Breast epithelium (tissue), 4 donors: ENCODE data around the gene LMBR1. TPM values are rescaled to one million over a fixed set of nuclear protein-coding genes. Genes with fewer than 3 reads are reported as not detected.

Experiments
- DNase-seq, 2 donors: peaks; one replicate each; pipeline ENCODE4 v3.0.0-alpha.2; 2019; ENCODE audit warnings: low spot score in 2 of 2
- H3K27ac ChIP-seq, 2 donors: fragments of 200-600 bp; sonication (generic) in 1 of 2; one replicate each; pipeline ENCODE4 v1.5.1; 2016 to 2019; ENCODE audit warnings: mild to moderate bottlenecking in 1 of 2
- H3K27me3 ChIP-seq, 2 donors: fragments of 200-600 bp; sonication (generic) in 1 of 2; one replicate each; pipeline versions ENCODE4 v1.5.1 to v1.6.0; 2017 to 2019; ENCODE audit warnings: control low read depth in 1 of 2, mild to moderate bottlenecking in 1 of 2
- H3K36me3 ChIP-seq: fragments of 200-600 bp; one replicate; pipeline ENCODE4 v1.5.1; 2019
- H3K4me1 ChIP-seq, 2 donors: fragments of 200-600 bp; sonication (generic); one replicate each; pipeline ENCODE4 v1.5.1; 2016 to 2019; ENCODE audit warnings: control low read depth in 1 of 2
- H3K4me3 ChIP-seq, 3 donors: fragments of 200-600 bp; sonication (generic); 1 replicate in 2 of 3; 2 replicates in 1 of 3; pipeline ENCODE4 v1.5.1; 2016 to 2019; ENCODE audit warnings: mild to moderate bottlenecking in 3 of 3, moderate library complexity in 2 of 3
- H3K9me3 ChIP-seq, 2 donors: fragments of 200-600 bp; sonication (generic) in 1 of 2; one replicate each; pipeline ENCODE4 v1.5.1; 2016 to 2019; ENCODE audit warnings: control low read depth in 1 of 2
- CTCF ChIP-seq, 3 donors: fragments of 450-650 bp; IDR thresholded peaks; one replicate each; pipeline ENCODE4 v1.5.1; 2016 to 2017; ENCODE audit warnings: antibody characterized with exemption in 3 of 3, mild to moderate bottlenecking in 3 of 3, moderate library complexity in 3 of 3
- POLR2A ChIP-seq: fragments of 450-650 bp; IDR thresholded peaks from one replicate; pipeline ENCODE4 v1.6.1; 2016; ENCODE audit warnings: antibody characterized with exemption, mild to moderate bottlenecking, moderate library complexity
- POLR2AphosphoS5 ChIP-seq, 3 donors: sonication (generic); formaldehyde crosslinking; IDR thresholded peaks; one replicate each; pipeline ENCODE4 v1.6.1; 2017; ENCODE audit warnings: antibody characterized with exemption in 3 of 3
- intact Hi-C: fragments of 100-400 bp; cut with DNase I; formaldehyde crosslinking; loops from one replicate; pipeline ENCODE4 v1.15.1; 2023; ENCODE audit warnings: low total_unique reads
- total RNA-seq, 3 donors: library from RNA; depleted of rRNA; stranded (reverse); fragments of >200 nt; gene quantifications; one replicate each; pipeline ENCODE4 v1.1.0, GENCODE V29; 2016

Gene LMBR1
- total RNA-seq, 3 donors from 2014 or later, result 69.0 to 90.6 (median 88.8) TPM

GRCh38 chr7:156791241-156791640 lies 101.7 kb downstream of the LMBR1 start:
- intact Hi-C loops, result no loop called here
- H3K4me1 ChIP-seq, result no peaks in the 10 kb centered on the region
- TF ChIP-seq CTCF (IDR thresholded peaks at IDR 0.05) (no peak), POLR2AphosphoS5 (IDR thresholded peaks at IDR 0.05) (no peak), POLR2A (no peak)
- no peak for DNase-seq
- H3K9me3 ChIP-seq, result no peaks in the 10 kb centered on the region
- H3K4me3 ChIP-seq, result no peak overlapping the region
- no peaks in the 10 kb centered on the region for H3K36me3 ChIP-seq
- no peak overlapping the region for H3K27ac ChIP-seq
- H3K27me3 ChIP-seq, result no peaks in the 10 kb centered on the region

- Histone ChIP-seq H3K9me3 (no peaks in the 10 kb centered on the region), H3K36me3 (no peaks in the 10 kb centered on the region), H3K4me1 (no peaks in the 10 kb centered on the region), H3K27me3 (no peaks in the 10 kb centered on the region), H3K27ac (no peak overlapping the region), H3K4me3 (no peak overlapping the region)
- intact Hi-C loops, result no loop called here
- TF ChIP-seq POLR2AphosphoS5 (IDR thresholded peaks at IDR 0.05), result no peak
- TF ChIP-seq CTCF (IDR thresholded peaks at IDR 0.05), result no peak
- no peak for TF ChIP-seq POLR2A
- DNase-seq, result no peak
These were observed 102.7 kb downstream of the LMBR1 start for GRCh38 chr7:156790264-156790663.

GRCh38 chr7:156785998-156786543 lies 106.9 kb downstream of the LMBR1 start:
- no peaks in the 10 kb centered on the region for H3K36me3 ChIP-seq
- intact Hi-C loops, result no loop called here
- no peak overlapping the region for H3K27ac ChIP-seq
- no peak for TF ChIP-seq CTCF (IDR thresholded peaks at IDR 0.05)
- no peak for TF ChIP-seq POLR2AphosphoS5 (IDR thresholded peaks at IDR 0.05)
- TF ChIP-seq POLR2A, result no peak
- DNase-seq, result no peak
- no peaks in the 10 kb centered on the region for H3K27me3 ChIP-seq
- H3K4me1 ChIP-seq, result no peaks in the 10 kb centered on the region
- H3K9me3 ChIP-seq, result no peaks in the 10 kb centered on the region
- H3K4me3 ChIP-seq, result no peak overlapping the region

- Histone ChIP-seq H3K9me3 (no peaks in the 10 kb centered on the region), H3K27ac (no peak overlapping the region)
- no peak for TF ChIP-seq CTCF (IDR thresholded peaks at IDR 0.05)
- TF ChIP-seq POLR2A, result no peak
- no peak for TF ChIP-seq POLR2AphosphoS5 (IDR thresholded peaks at IDR 0.05)
These were observed 109.1 kb downstream of the LMBR1 start for GRCh38 chr7:156783864-156784263.

GRCh38 chr7:156781972-156782371 lies 111.0 kb downstream of the LMBR1 start:
- no peak for TF ChIP-seq CTCF (IDR thresholded peaks at IDR 0.05)
- TF ChIP-seq POLR2AphosphoS5 (IDR thresholded peaks at IDR 0.05), result no peak
- TF ChIP-seq POLR2A, result no peak
- DNase-seq, result no peak
- no peaks in the 10 kb centered on the region for H3K9me3 ChIP-seq
- H3K4me1 ChIP-seq, result no peaks in the 10 kb centered on the region
- H3K27me3 ChIP-seq, result no peaks in the 10 kb centered on the region
- no peak overlapping the region for H3K4me3 ChIP-seq
- intact Hi-C loops, result no loop called here
- H3K36me3 ChIP-seq, result no peaks in the 10 kb centered on the region
- H3K27ac ChIP-seq, result no peak overlapping the region

More at GRCh38 chr7:156783864-156784263, 109.1 kb downstream of the LMBR1 start:
- H3K27me3 ChIP-seq, result no peaks in the 10 kb centered on the region
- intact Hi-C loops, result no loop called here
- no peaks in the 10 kb centered on the region for H3K4me1 ChIP-seq
- no peaks in the 10 kb centered on the region for H3K36me3 ChIP-seq
- H3K4me3 ChIP-seq, result no peak overlapping the region
- DNase-seq, result no peak
